ENCODE results near the gene RIN2. TPM values are rescaled to one million over a fixed set of nuclear protein-coding genes. Genes with fewer than 3 reads are reported as not detected.

RIN2 gene
- total RNA-seq, 1 donor from 2014 or later = 46.8 TPM

DNA sequence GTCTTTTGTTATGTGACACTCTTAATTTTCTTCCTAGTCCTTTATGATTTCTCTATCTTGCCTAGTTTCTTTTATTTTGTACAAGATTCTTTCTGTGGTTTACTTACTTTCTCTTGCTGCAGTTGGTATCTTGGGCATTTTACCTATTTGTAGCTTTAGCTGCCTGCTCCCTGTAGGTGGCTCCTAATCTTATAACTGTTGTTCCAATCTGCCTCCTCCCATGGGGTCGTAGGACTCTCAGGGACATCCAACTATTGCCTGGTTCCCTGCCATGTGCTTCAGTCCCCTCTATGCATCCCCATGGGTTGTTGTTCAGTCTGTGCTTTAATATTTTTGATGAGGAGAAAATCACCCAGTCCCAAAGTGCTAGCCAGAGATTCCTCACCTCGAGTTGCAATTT is 31.4 kb downstream of the RIN2 start:
- TF ChIP-seq CTCF (conservative IDR thresholded peaks at IDR 0.05) = no peak
- Mint-ChIP-seq H3K4me3 (no peak overlapping the region), H3K4me1 (ENCODE audit: unreplicated experiment) (peaks cover 22% of the 10 kb centered on the region), H3K27ac (no peak overlapping the region), H3K36me3 (peaks cover 37% of the 10 kb centered on the region), H3K27me3 (no peaks in the 10 kb centered on the region), H3K9me3 (peaks cover 19% of the 10 kb centered on the region)
- no peak for DNase-seq (ENCODE audit: extremely low spot score, unreplicated experiment)

DNA sequence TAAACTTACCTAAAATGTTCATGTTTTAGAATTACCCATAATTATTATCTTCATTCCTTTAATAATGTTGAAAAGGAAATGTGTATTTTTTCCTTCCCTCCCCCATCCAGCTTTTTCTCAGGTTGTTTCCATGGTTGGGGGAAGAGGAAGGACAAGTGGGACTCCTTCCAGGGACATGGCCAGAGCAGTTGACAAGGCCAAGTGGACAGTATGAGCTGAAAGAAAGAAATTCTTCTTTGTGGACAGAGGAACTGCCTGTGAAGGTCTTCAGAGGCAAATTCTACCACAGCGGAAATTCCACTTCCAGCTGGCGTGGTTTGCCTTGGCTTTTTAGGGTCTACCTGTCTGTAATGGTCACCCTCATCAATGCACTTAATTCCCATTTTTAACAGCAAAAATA is 33.8 kb downstream of the RIN2 start:
- no peak for DNase-seq (ENCODE audit: extremely low spot score, unreplicated experiment)
- peaks cover 8% of the 10 kb centered on the region for H3K4me1 Mint-ChIP-seq (ENCODE audit: unreplicated experiment)
- H3K27me3 Mint-ChIP-seq = no peaks in the 10 kb centered on the region
- H3K9me3 Mint-ChIP-seq = peaks cover 19% of the 10 kb centered on the region
- H3K27ac Mint-ChIP-seq = no peak overlapping the region
- H3K4me3 Mint-ChIP-seq = no peak overlapping the region
- no peak for TF ChIP-seq CTCF (conservative IDR thresholded peaks at IDR 0.05)
- H3K36me3 Mint-ChIP-seq = peaks cover 36% of the 10 kb centered on the region

DNA sequence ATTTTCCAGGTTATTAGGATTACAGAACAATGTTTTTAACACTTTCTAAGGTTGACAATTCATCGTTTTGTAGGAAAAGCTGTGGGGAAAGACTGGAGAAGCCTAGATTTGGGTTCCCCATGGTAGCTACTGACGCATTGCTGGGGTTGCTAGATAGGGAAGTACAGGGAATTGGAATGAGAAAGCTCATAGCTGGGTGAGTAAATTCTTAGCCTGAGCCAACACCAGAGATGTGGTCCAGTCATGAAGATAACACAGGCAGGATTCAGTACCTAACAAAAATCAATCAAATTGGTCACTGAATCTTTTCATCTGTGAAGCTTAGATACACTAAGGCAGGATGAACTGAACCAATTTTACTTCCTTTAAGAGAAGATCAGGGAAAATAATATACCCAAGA is 35.7 kb downstream of the RIN2 start:
- no peak overlapping the region for H3K27ac Mint-ChIP-seq
- H3K9me3 Mint-ChIP-seq = peaks cover 12% of the 10 kb centered on the region
- no peaks in the 10 kb centered on the region for H3K27me3 Mint-ChIP-seq
- H3K4me1 Mint-ChIP-seq (ENCODE audit: unreplicated experiment) = peaks cover 9% of the 10 kb centered on the region
- no peak overlapping the region for H3K4me3 Mint-ChIP-seq
- H3K36me3 Mint-ChIP-seq = peaks cover 35% of the 10 kb centered on the region
- no peak for TF ChIP-seq CTCF (conservative IDR thresholded peaks at IDR 0.05)
- no peak for DNase-seq (ENCODE audit: extremely low spot score, unreplicated experiment)

DNA sequence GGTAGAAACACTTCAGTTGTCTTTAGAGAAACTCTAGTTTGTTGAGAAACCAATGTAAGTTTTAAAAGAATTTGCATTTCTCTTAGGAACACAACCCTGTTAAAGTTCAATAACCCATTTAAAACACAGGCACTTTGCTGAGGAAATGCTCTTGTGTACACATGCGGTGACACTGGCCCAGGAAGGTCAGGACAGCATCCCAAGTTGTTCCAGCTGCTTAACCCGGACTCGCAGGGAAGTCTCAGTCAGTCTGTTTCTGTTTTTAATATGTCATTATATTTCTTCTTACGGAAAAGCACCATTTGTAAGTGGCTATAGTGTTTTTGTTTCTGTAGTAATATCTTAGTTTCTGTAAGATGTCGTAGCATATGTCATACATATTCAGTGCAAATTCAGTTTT is 36.9 kb downstream of the RIN2 start:
- H3K4me1 Mint-ChIP-seq (ENCODE audit: unreplicated experiment) = peaks cover 9% of the 10 kb centered on the region
- peaks cover 38% of the 10 kb centered on the region for H3K36me3 Mint-ChIP-seq
- no peak for TF ChIP-seq CTCF (conservative IDR thresholded peaks at IDR 0.05)
- no peaks in the 10 kb centered on the region for H3K27me3 Mint-ChIP-seq
- H3K9me3 Mint-ChIP-seq = peaks cover 1% of the 10 kb centered on the region
- no peak for DNase-seq (ENCODE audit: extremely low spot score, unreplicated experiment)
- H3K27ac Mint-ChIP-seq = no peak overlapping the region
- no peak overlapping the region for H3K4me3 Mint-ChIP-seq

DNA sequence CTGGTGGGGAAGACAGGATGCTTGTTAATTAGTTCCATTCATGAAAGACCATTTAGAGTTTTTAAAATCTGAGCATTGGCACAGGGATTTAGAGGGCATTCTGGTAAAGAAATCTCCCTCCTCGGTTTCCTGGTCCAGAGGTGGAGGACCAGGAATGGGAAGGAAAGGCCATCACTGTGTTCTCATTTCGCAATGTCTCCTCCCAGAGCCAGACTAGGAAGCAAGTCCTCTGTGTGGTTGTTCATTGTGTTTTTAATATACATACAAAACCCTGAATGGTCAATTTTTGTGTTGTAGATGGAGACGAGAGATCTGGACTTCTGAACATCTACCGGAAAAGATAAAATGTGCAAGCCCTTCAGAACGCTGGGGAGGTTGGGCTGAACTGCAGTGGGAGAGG is 41.3 kb downstream of the RIN2 start:
- Mint-ChIP-seq H3K36me3 (peaks cover 42% of the 10 kb centered on the region), H3K4me1 (ENCODE audit: unreplicated experiment) (peaks cover 9% of the 10 kb centered on the region), H3K9me3 (no peaks in the 10 kb centered on the region), H3K27ac (no peak overlapping the region), H3K27me3 (no peaks in the 10 kb centered on the region), H3K4me3 (no peak overlapping the region)
- DNase-seq (ENCODE audit: extremely low spot score, unreplicated experiment) = no peak
- TF ChIP-seq CTCF (conservative IDR thresholded peaks at IDR 0.05) = no peak

DNA sequence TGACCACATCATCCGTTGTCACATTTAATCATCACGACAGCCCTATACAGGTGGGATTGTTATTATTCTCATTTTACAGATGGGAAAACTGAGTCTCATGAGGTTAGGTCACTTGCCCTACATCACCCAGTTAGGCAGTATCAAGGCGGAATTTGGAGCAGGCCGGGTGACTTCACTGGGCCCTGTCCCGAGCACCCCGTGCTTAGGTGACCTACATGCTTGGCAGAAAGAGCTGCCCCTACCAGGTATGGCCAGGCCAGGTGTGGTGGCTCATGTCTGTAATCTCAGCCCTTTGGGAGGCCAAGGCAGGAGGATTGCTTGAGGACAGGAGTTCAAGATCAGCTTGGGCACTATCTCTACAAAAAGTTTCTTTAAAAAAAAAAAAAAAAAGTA is 44.0 kb downstream of the RIN2 start:
- Mint-ChIP-seq H3K36me3 (peaks cover 53% of the 10 kb centered on the region), H3K4me3 (no peak overlapping the region), H3K9me3 (peaks cover 5% of the 10 kb centered on the region), H3K27me3 (no peaks in the 10 kb centered on the region), H3K4me1 (ENCODE audit: unreplicated experiment) (peaks cover 3% of the 10 kb centered on the region), H3K27ac (no peak overlapping the region)
- TF ChIP-seq CTCF (conservative IDR thresholded peaks at IDR 0.05) = no peak
- no peak for DNase-seq (ENCODE audit: extremely low spot score, unreplicated experiment)

All from type B pancreatic cell (in vitro differentiated cells).